HEK293T (cell line): ENCODE data around the gene LRRC4C.

Experiments used
- BHLHE40 ChIP-seq: fragments of 450-650 bp; IDR thresholded peaks from 2 replicates; pipeline ENCODE4 v1.6.1; 2016; ENCODE audit warnings: mild to moderate bottlenecking, moderate library complexity, borderline replicate concordance
- CTBP1 ChIP-seq: fragments of 450-650 bp; IDR thresholded peaks from 2 replicates; pipeline ENCODE4 v1.6.1; 2016; ENCODE audit warnings: borderline replicate concordance
- FOXA1 ChIP-seq: fragments of 450-650 bp; IDR thresholded peaks from 2 replicates; pipeline ENCODE4 v1.6.1; 2016; ENCODE audit warnings: mild to moderate bottlenecking
- FOXK2 ChIP-seq: fragments of 450-650 bp; IDR thresholded peaks from 2 replicates; pipeline ENCODE4 v1.6.1; 2016; ENCODE audit warnings: mild to moderate bottlenecking
- HDGF ChIP-seq: fragments of 450-650 bp; IDR thresholded peaks from 2 replicates; pipeline ENCODE4 v1.6.1; 2017; ENCODE audit warnings: antibody characterized with exemption, borderline replicate concordance
- LEF1 ChIP-seq: fragments of 450-650 bp; IDR thresholded peaks from 2 replicates; pipeline ENCODE4 v1.6.1; 2017; ENCODE audit warnings: mild to moderate bottlenecking, borderline replicate concordance
- PKNOX1 ChIP-seq: fragments of 450-650 bp; IDR thresholded peaks from 2 replicates; pipeline ENCODE4 v1.6.1; 2016
- SUZ12 ChIP-seq: fragments of 450-650 bp; IDR thresholded peaks from 2 replicates; pipeline ENCODE4 v1.6.1; 2016; ENCODE audit warnings: mild to moderate bottlenecking
- TARDBP ChIP-seq: fragments of 450-650 bp; IDR thresholded peaks from 2 replicates; pipeline ENCODE4 v1.6.1; 2016

DNA sequence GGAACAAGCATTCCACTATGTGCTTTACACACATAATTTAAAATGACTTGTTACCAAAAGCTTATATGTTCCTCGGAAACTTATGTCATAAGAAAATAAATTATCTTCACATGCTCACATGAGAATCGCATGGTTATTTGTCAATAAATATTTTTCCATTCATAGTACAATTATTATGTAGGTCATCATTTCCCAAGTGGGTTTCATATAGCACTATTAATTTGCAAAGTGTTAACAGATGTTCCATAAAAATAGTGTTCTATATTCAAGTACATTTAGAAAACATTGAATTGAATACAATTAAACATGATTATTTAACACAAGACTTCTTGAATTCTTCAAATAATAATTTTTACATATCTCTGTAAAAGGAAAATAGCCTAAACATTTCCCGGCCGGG lies 23.9 kb downstream of the LRRC4C start:
- TF ChIP-seq PKNOX1 (no peak), CTBP1 (no peak), HDGF (no peak), LEF1 (no peak), FOXK2 (no peak), FOXA1 (no peak), BHLHE40 (no peak), TARDBP (no peak), SUZ12 (no peak)
